Measurements from ENCODE around the gene SH3D21. TPM values are rescaled to one million over a fixed set of nuclear protein-coding genes. Genes with fewer than 3 reads are reported as not detected.
A peak's percentile ranks its signal among the peaks of the same experiment; 100 is the strongest.

SH3D21 gene
- total RNA-seq, 1 experiment from 2014 or later: 1.4 TPM

- Histone ChIP-seq H3K27ac (peak overlapping the region; percentile 84), H3K27me3 (no peaks in the 10 kb centered on the region), H3K9me3 (replicated peaks) (no peaks in the 10 kb centered on the region), H3K4me3 (no peak overlapping the region), H3K36me3 (0 out of 2 replicates have a peak, but pooled peaks cover 5% of the 10 kb centered on the region), H3K4me1 (peaks cover 27% of the 10 kb centered on the region)
- no peak for DNase-seq
Measured at GRCh38 chr1:36352125-36352909, 46.1 kb downstream of the SH3D21 start.

GRCh38 chr1:36352910-36353878, 47.0 kb downstream of the SH3D21 start:
- peaks cover 6% of the 10 kb centered on the region; the same call in 1 of the 2 replicates for H3K36me3 ChIP-seq
- H3K27ac ChIP-seq: no peak overlapping the region

GRCh38 chr1:36354486-36354885, 48.3 kb downstream of the SH3D21 start:
- Histone ChIP-seq H3K36me3 (peaks cover 8% of the 10 kb centered on the region; the same call in 1 of the 2 replicates), H3K27ac (no peak overlapping the region)

More at GRCh38 chr1:36352910-36353878, 47.0 kb downstream of the SH3D21 start:
- Histone ChIP-seq H3K4me1 (peaks cover 27% of the 10 kb centered on the region), H3K4me3 (no peak overlapping the region), H3K9me3 (replicated peaks) (no peaks in the 10 kb centered on the region), H3K27me3 (no peaks in the 10 kb centered on the region)
- DNase-seq: no peak

GRCh38 chr1:36355811-36356210, 49.6 kb downstream of the SH3D21 start:
- Histone ChIP-seq H3K36me3 (peaks cover 10% of the 10 kb centered on the region; the same call in 1 of the 2 replicates), H3K4me1 (peaks cover 24% of the 10 kb centered on the region), H3K27me3 (no peaks in the 10 kb centered on the region), H3K27ac (no peak overlapping the region), H3K9me3 (replicated peaks) (no peaks in the 10 kb centered on the region), H3K4me3 (no peak overlapping the region)
- no peak for DNase-seq

More at GRCh38 chr1:36354486-36354885, 48.3 kb downstream of the SH3D21 start:
- no peak for DNase-seq
- Histone ChIP-seq H3K4me1 (peaks cover 27% of the 10 kb centered on the region), H3K4me3 (no peak overlapping the region), H3K27me3 (no peaks in the 10 kb centered on the region), H3K9me3 (replicated peaks) (no peaks in the 10 kb centered on the region)

- no peak overlapping the region for H3K4me3 ChIP-seq
- H3K4me1 ChIP-seq: peaks cover 3% of the 10 kb centered on the region; the same call in 1 of the 2 replicates
- H3K27ac ChIP-seq: no peak overlapping the region
- H3K9me3 ChIP-seq (replicated peaks): no peaks in the 10 kb centered on the region
- no peaks in the 10 kb centered on the region for H3K27me3 ChIP-seq
- peaks cover 10% of the 10 kb centered on the region; the same call in 1 of the 2 replicates for H3K36me3 ChIP-seq
- DNase-seq: no peak
Measured at GRCh38 chr1:36358514-36359084, 52.4 kb downstream of the SH3D21 start.

- H3K4me3 ChIP-seq: no peak overlapping the region
- peaks cover 10% of the 10 kb centered on the region; the same call in 1 of the 2 replicates for H3K36me3 ChIP-seq
- no peak for DNase-seq
- H3K27ac ChIP-seq: no peak overlapping the region
- no peaks in the 10 kb centered on the region for H3K27me3 ChIP-seq
- H3K9me3 ChIP-seq (replicated peaks): no peaks in the 10 kb centered on the region
- H3K4me1 ChIP-seq: peaks cover 3% of the 10 kb centered on the region; the same call in 1 of the 2 replicates
Measured at GRCh38 chr1:36359383-36359782, 53.2 kb downstream of the SH3D21 start.

GRCh38 chr1:36359911-36360550, 53.9 kb downstream of the SH3D21 start:
- H3K4me1 ChIP-seq: peaks cover 3% of the 10 kb centered on the region
- DNase-seq: no peak
- no peaks in the 10 kb centered on the region for H3K9me3 ChIP-seq (replicated peaks)
- peaks cover 10% of the 10 kb centered on the region; the same call in 1 of the 2 replicates for H3K36me3 ChIP-seq
- no peak overlapping the region for H3K4me3 ChIP-seq
- H3K27ac ChIP-seq: no peak overlapping the region
- no peaks in the 10 kb centered on the region for H3K27me3 ChIP-seq

- Histone ChIP-seq H3K9me3 (replicated peaks) (no peaks in the 10 kb centered on the region), H3K4me3 (peak overlapping the region; percentile 47), H3K27me3 (no peaks in the 10 kb centered on the region), H3K27ac (peak overlapping the region; percentile 76), H3K36me3 (no peaks in the 10 kb centered on the region), H3K4me1 (peaks cover 6% of the 10 kb centered on the region)
- peak in 1 of 2 experiments; percentile 51 for DNase-seq
Measured at GRCh38 chr1:36365381-36365780, 59.2 kb downstream of the SH3D21 start.

GRCh38 chr1:36366091-36366661, 60.0 kb downstream of the SH3D21 start:
- peak overlapping the region; percentile 47 for H3K4me3 ChIP-seq
- peaks cover 6% of the 10 kb centered on the region for H3K4me1 ChIP-seq
- no peaks in the 10 kb centered on the region for H3K9me3 ChIP-seq (replicated peaks)
- H3K27ac ChIP-seq: peak overlapping the region; percentile 76
- H3K27me3 ChIP-seq: no peaks in the 10 kb centered on the region
- H3K36me3 ChIP-seq: no peaks in the 10 kb centered on the region
- peak; percentile 97 for DNase-seq

GRCh38 chr1:36367066-36367465, 60.9 kb downstream of the SH3D21 start:
- no peaks in the 10 kb centered on the region for H3K27me3 ChIP-seq
- no peak for DNase-seq
- H3K36me3 ChIP-seq: no peaks in the 10 kb centered on the region

GRCh38 chr1:36367798-36368197, 61.6 kb downstream of the SH3D21 start:
- Histone ChIP-seq H3K27ac (no peak overlapping the region), H3K4me1 (peaks cover 10% of the 10 kb centered on the region), H3K4me3 (no peak overlapping the region), H3K27me3 (no peaks in the 10 kb centered on the region), H3K36me3 (no peaks in the 10 kb centered on the region), H3K9me3 (replicated peaks) (no peaks in the 10 kb centered on the region)
- no peak for DNase-seq

More at GRCh38 chr1:36367066-36367465, 60.9 kb downstream of the SH3D21 start:
- H3K27ac ChIP-seq: no peak overlapping the region
- H3K4me1 ChIP-seq: peaks cover 6% of the 10 kb centered on the region
- no peaks in the 10 kb centered on the region for H3K9me3 ChIP-seq (replicated peaks)
- H3K4me3 ChIP-seq: no peak overlapping the region

- no peaks in the 10 kb centered on the region for H3K27me3 ChIP-seq
- peak; percentile 75 to 89 for DNase-seq
- H3K4me3 ChIP-seq: no peak overlapping the region
- H3K9me3 ChIP-seq (replicated peaks): no peaks in the 10 kb centered on the region
- no peak overlapping the region for H3K27ac ChIP-seq
- H3K4me1 ChIP-seq: peaks cover 23% of the 10 kb centered on the region
- no peaks in the 10 kb centered on the region for H3K36me3 ChIP-seq
Measured at GRCh38 chr1:36369061-36369861, 63.1 kb downstream of the SH3D21 start.
